Astrocyte (in vitro differentiated cells and primary cell): ENCODE measurements around the gene TOP2B. TPM values are rescaled to one million over a fixed set of nuclear protein-coding genes. Genes with fewer than 3 reads are reported as not detected.

Experiments
- DNase-seq: peaks from one replicate; pipeline ENCODE4 v3.0.0-alpha.2; 2010; ENCODE audit warnings: low read depth
- FAIRE-seq: peaks from 2 replicates; lab custom pipeline; 2011; peaks lifted over from hg19 to GRCh38; lab: Jason Lieb, UNC
- H2AFZ ChIP-seq: 2 replicates; pipeline ENCODE4 v1.6.0; 2012; ENCODE audit warnings: low read depth, low read length, inconsistent platforms
- H3K27ac ChIP-seq: 2 replicates; pipeline ENCODE4 v1.5.1; 2011; ENCODE audit warnings: low read depth, low read length, inconsistent platforms
- H3K27me3 ChIP-seq: 2 replicates; pipeline ENCODE4 v1.6.0; 2011; ENCODE audit warnings: low read length, inconsistent platforms; ENCODE audit not compliant: insufficient read depth
- H3K36me3 ChIP-seq: 2 replicates; pipeline ENCODE4 v1.5.1; 2011; ENCODE audit warnings: low read length, inconsistent platforms; ENCODE audit not compliant: insufficient read depth
- H3K4me1 ChIP-seq: 2 replicates; pipeline ENCODE4 v1.5.1; 2011; ENCODE audit warnings: low read length, inconsistent platforms; ENCODE audit not compliant: insufficient read depth
- H3K4me2 ChIP-seq: 2 replicates; pipeline ENCODE4 v1.6.0; 2012; ENCODE audit warnings: low read length, inconsistent platforms
- H3K4me3 ChIP-seq: 2 replicates; pipeline ENCODE4 v1.5.1; 2011; ENCODE audit warnings: low read depth, mild to moderate bottlenecking, low read length, inconsistent platforms; ENCODE audit not compliant: insufficient read depth
- H3K79me2 ChIP-seq: 2 replicates; pipeline ENCODE4 v1.6.0; 2012; ENCODE audit warnings: mild to moderate bottlenecking, low read length, inconsistent platforms; ENCODE audit not compliant: insufficient read depth
- H3K9ac ChIP-seq: 2 replicates; pipeline ENCODE4 v1.6.0; 2012; ENCODE audit warnings: mild to moderate bottlenecking, low read length, inconsistent platforms
- H3K9me3 ChIP-seq: 2 replicates; pipeline ENCODE4 v1.5.1; 2012; ENCODE audit warnings: low read depth, mild to moderate bottlenecking, low read length, inconsistent platforms; ENCODE audit not compliant: insufficient read depth
- H4K20me1 ChIP-seq: 2 replicates; pipeline ENCODE4 v1.6.0; 2012; ENCODE audit warnings: low read length, inconsistent platforms; ENCODE audit not compliant: insufficient read depth
- H3K27ac Mint-ChIP-seq: one replicate; pipeline ENCODE4 v1.8.0; 2021; ENCODE audit warnings: mild to moderate bottlenecking, mixed read lengths; ENCODE audit not compliant: unreplicated experiment
- H3K27me3 Mint-ChIP-seq: one replicate; pipeline ENCODE4 v1.8.0; 2021; ENCODE audit warnings: low read depth, mixed read lengths; ENCODE audit not compliant: unreplicated experiment
- H3K36me3 Mint-ChIP-seq: one replicate; pipeline ENCODE4 v1.8.0; 2021; ENCODE audit warnings: low read depth, mixed read lengths; ENCODE audit not compliant: unreplicated experiment
- H3K4me1 Mint-ChIP-seq: one replicate; pipeline ENCODE4 v1.8.0; 2021; ENCODE audit warnings: low read depth, mixed read lengths; ENCODE audit not compliant: unreplicated experiment
- H3K4me3 Mint-ChIP-seq: one replicate; pipeline ENCODE4 v1.8.0; 2021; ENCODE audit warnings: mild to moderate bottlenecking, moderate library complexity, mixed read lengths; ENCODE audit not compliant: unreplicated experiment
- H3K9me3 Mint-ChIP-seq: one replicate; pipeline ENCODE4 v1.8.0; 2021; ENCODE audit warnings: mild to moderate bottlenecking, mixed read lengths; ENCODE audit not compliant: unreplicated experiment
- CTCF ChIP-seq: IDR thresholded peaks from 2 replicates; pipeline ENCODE4 v1.5.1; 2011; ENCODE audit warnings: low read depth, mild to moderate bottlenecking, inconsistent platforms, low read length, moderate library complexity; ENCODE audit not compliant: insufficient read depth
- EZH2 ChIP-seq: IDR thresholded peaks from 2 replicates; pipeline ENCODE4 v1.6.1; 2012; ENCODE audit warnings: mild to moderate bottlenecking, low read length, inconsistent platforms; ENCODE audit not compliant: insufficient read depth
- total RNA-seq: library from RNA; stranded (reverse); gene quantifications from 2 replicates; pipeline ENCODE4 v1.2.1, GENCODE V29; 2021

The TOP2B gene
- total RNA-seq, 1 donor from 2014 or later: 91.4 TPM

DNA sequence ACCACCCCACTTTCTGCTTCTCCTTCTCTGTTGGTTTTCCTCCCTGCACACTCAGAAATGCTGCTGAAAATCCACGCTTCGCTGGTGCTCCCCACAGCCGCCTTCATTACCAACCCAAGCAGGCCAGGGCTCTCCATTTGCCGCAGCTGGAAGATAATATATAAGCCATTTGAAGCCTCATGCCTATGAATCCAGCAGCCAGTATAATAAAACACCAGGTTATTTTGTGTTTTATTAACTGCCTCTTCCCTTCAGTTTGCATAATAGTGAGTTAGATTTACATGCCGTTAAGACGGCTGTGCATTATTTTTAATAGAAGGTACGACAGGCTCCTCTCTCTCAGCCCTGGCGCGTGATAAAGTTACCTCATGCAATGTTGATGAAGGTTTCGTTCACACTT is 86.6 kb downstream of the TOP2B start:
- Histone ChIP-seq H3K79me2 (peaks cover 16% of the 10 kb centered on the region), H3K9me3 (no peaks in the 10 kb centered on the region), H3K4me1 (peaks cover 24% of the 10 kb centered on the region), H4K20me1 (no peaks in the 10 kb centered on the region), H3K4me3 (no peak overlapping the region), H3K27ac (no peak overlapping the region), H2AFZ (no peak overlapping the region), H3K4me2 (no peak overlapping the region), H3K36me3 (peaks cover 5% of the 10 kb centered on the region), H3K27me3 (no peaks in the 10 kb centered on the region), H3K9ac (no peak overlapping the region)
- H3K27ac Mint-ChIP-seq: no peak overlapping the region
- no peaks in the 10 kb centered on the region for H3K27me3 Mint-ChIP-seq
- no peaks in the 10 kb centered on the region for H3K36me3 Mint-ChIP-seq
- no peak overlapping the region for H3K4me3 Mint-ChIP-seq
- peaks cover 18% of the 10 kb centered on the region for H3K4me1 Mint-ChIP-seq
- TF ChIP-seq CTCF (no peak), EZH2 (no peak)
- FAIRE-seq: no peak
- peaks cover 3% of the 10 kb centered on the region for H3K9me3 Mint-ChIP-seq
- DNase-seq: no peak

DNA sequence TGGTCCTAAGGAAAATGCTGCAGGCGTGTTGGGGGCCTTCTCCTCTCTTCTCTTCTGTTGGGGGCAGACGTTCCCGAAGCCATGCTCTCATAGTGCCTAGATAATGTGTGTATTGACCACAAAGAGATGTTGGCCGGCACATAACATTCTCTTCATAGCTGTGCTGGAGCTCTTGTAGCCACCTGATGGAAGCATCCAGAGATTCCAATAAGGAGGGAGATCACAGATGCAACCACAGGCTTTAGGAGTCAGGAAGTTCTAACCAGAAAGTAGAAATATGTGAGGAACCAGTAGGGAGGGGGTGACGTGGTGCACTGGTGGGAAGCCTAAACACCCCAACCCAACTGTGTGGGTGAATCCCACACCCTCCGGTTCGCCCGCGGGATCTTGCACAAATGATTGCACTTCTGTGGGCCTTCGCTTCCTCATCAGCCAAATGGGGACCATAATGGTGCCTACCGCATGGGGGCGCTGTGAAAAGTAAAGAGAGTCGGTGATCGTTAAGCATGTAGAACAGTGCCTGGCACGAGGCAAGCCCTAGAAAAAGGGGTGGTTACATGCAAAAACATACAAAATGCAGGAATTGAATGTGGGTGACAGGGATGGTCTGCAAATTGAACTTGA is 87.8 kb downstream of the TOP2B start:
- Histone ChIP-seq H3K4me1 (peaks cover 26% of the 10 kb centered on the region), H3K36me3 (peaks cover 3% of the 10 kb centered on the region), H3K9me3 (no peaks in the 10 kb centered on the region), H3K4me3 (no peak overlapping the region), H2AFZ (no peak overlapping the region), H3K79me2 (peaks cover 16% of the 10 kb centered on the region), H4K20me1 (no peaks in the 10 kb centered on the region), H3K4me2 (no peak overlapping the region), H3K27me3 (no peaks in the 10 kb centered on the region), H3K27ac (no peak overlapping the region), H3K9ac (no peak overlapping the region)
- Mint-ChIP-seq H3K36me3 (no peaks in the 10 kb centered on the region), H3K9me3 (peaks cover 3% of the 10 kb centered on the region), H3K27me3 (no peaks in the 10 kb centered on the region), H3K4me3 (no peak overlapping the region), H3K27ac (no peak overlapping the region), H3K4me1 (peaks cover 11% of the 10 kb centered on the region)
- no peak for TF ChIP-seq EZH2
- no peak for TF ChIP-seq CTCF
- FAIRE-seq (no peak), DNase-seq (peak; percentile 74)

- no peak overlapping the region for H2AFZ ChIP-seq
- H3K4me1 Mint-ChIP-seq: peaks cover 8% of the 10 kb centered on the region
- no peak overlapping the region for H3K27ac Mint-ChIP-seq
- H3K36me3 Mint-ChIP-seq: no peaks in the 10 kb centered on the region
- H3K79me2 ChIP-seq: peaks cover 16% of the 10 kb centered on the region
- peaks cover 3% of the 10 kb centered on the region for H3K9me3 Mint-ChIP-seq
- no peaks in the 10 kb centered on the region for H3K27me3 Mint-ChIP-seq
- no peak overlapping the region for H3K4me2 ChIP-seq
- FAIRE-seq (no peak), DNase-seq (no peak)
- H3K4me1 ChIP-seq: peaks cover 22% of the 10 kb centered on the region
- H3K9me3 ChIP-seq: no peaks in the 10 kb centered on the region
- no peak overlapping the region for H3K4me3 ChIP-seq
- no peak overlapping the region for H3K27ac ChIP-seq
- no peak overlapping the region for H3K4me3 Mint-ChIP-seq
- no peak for TF ChIP-seq EZH2
- no peaks in the 10 kb centered on the region for H3K27me3 ChIP-seq
- H4K20me1 ChIP-seq: no peaks in the 10 kb centered on the region
- peaks cover 5% of the 10 kb centered on the region for H3K36me3 ChIP-seq
- no peak overlapping the region for H3K9ac ChIP-seq
Observed at GRCh38 chr3:25576146-25576545, 88.6 kb downstream of the TOP2B start.
